ENCODE results near the gene FGFR3.

DNA sequence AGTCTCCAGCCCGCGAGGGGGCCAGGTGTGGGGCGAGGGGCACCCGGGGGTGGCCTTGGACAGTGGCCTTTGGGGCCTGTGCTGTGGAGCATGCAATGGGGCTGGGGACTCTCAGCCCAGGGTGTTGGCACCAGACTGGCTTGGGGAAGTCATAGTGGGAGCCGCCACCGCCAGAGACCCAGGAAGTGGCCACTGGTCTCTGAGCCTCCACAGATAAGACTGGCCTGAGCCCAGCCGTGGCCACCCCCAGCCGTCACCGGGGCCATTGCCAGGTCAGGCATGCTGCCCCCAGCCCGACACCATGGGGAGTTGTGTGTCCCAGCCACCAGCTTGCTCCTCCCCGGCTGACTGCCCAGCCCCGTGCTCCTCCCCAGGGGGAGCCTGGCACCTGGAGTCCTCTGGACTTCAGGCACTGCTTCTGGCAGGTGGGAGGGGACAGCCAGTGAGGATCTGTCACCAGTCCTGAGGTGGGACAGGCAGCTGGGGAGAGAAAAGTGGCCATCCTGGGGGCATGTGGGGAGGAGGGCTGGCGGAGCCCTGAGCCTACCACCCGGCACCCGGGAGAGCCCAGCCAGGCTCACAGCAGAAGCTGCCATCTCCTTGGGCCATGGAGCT lies 39.3 kb upstream of the FGFR3 start:
- TF ChIP-seq CTCF (IDR thresholded peaks at IDR 0.05; ENCODE audit: low read length) (no peak), EZH2 (IDR thresholded peaks at IDR 0.05; ENCODE audit: borderline replicate concordance, low read length) (no peak)
